H9 (cell line): ENCODE measurements around the gene OR10H2. TPM values are rescaled to one million over a fixed set of nuclear protein-coding genes. Genes with fewer than 3 reads are reported as not detected.

ENCODE experiments used
- DNase-seq: peaks from one replicate; pipeline ENCODE4 v3.0.0-alpha.2; 2017
- H2AFZ ChIP-seq: one replicate; pipeline ENCODE4 v1.6.1; 2013; ENCODE audit warnings: mild to moderate bottlenecking, low read length, control low read depth, moderate library complexity
- H2AK5ac ChIP-seq: 2 replicates; pipeline ENCODE4 v1.6.1; 2013; ENCODE audit warnings: low read length, control low read depth, mixed read lengths; ENCODE audit not compliant: insufficient read length
- H2BK120ac ChIP-seq: one replicate; pipeline ENCODE4 v1.6.1; 2013; ENCODE audit warnings: low read depth, mild to moderate bottlenecking, low read length, control low read depth, inconsistent platforms; ENCODE audit not compliant: poor library complexity, severe bottlenecking
- H2BK12ac ChIP-seq: 2 replicates; pipeline ENCODE4 v1.6.1; 2013; ENCODE audit warnings: low read length, control low read depth, mixed read lengths, low read depth; ENCODE audit not compliant: insufficient read length
- H2BK15ac ChIP-seq: 2 replicates; pipeline ENCODE4 v1.6.1; 2013; ENCODE audit warnings: low read depth, low read length, control low read depth
- H2BK20ac ChIP-seq: one replicate; pipeline ENCODE4 v1.6.1; 2013; ENCODE audit warnings: low read depth, mild to moderate bottlenecking, low read length, control low read depth, inconsistent platforms; ENCODE audit not compliant: poor library complexity, severe bottlenecking
- H2BK5ac ChIP-seq: 2 replicates; pipeline ENCODE4 v1.6.1; 2013; ENCODE audit warnings: low read length, control low read depth, mixed read lengths; ENCODE audit not compliant: insufficient read length
- H3K14ac ChIP-seq: 2 replicates; pipeline ENCODE4 v1.6.1; 2013; ENCODE audit warnings: low read length, control low read depth; ENCODE audit not compliant: insufficient read depth
- H3K18ac ChIP-seq: 2 replicates; pipeline ENCODE4 v1.6.1; 2013; ENCODE audit warnings: low read depth, mild to moderate bottlenecking, mixed read lengths, low read length, control low read depth; ENCODE audit not compliant: insufficient read length
- H3K23ac ChIP-seq: 2 replicates; pipeline ENCODE4 v1.6.1; 2013; ENCODE audit warnings: low read length, control low read depth, mixed read lengths, low read depth; ENCODE audit not compliant: insufficient read length
- H3K23me2 ChIP-seq: 2 replicates; pipeline ENCODE4 v1.6.1; 2013; ENCODE audit warnings: low read depth, mild to moderate bottlenecking, mixed read lengths, low read length, control low read depth; ENCODE audit not compliant: insufficient read length, poor library complexity, severe bottlenecking
- H3K27ac ChIP-seq: 2 replicates; pipeline ENCODE4 v1.5.1; 2013; ENCODE audit warnings: low read length, control low read depth, mixed read lengths, low read depth; ENCODE audit not compliant: insufficient read length
- H3K27me3 ChIP-seq: 2 replicates; pipeline ENCODE4 v1.6.1; 2013; ENCODE audit warnings: low read length, control low read depth, inconsistent platforms; ENCODE audit not compliant: insufficient read depth
- H3K4ac ChIP-seq: 2 replicates; pipeline ENCODE4 v1.6.1; 2013; ENCODE audit warnings: low read depth, mild to moderate bottlenecking, control low read depth, inconsistent platforms, low read length, moderate library complexity
- H3K4me1 ChIP-seq: 2 replicates; pipeline ENCODE4 v1.6.1; 2013; ENCODE audit warnings: low read length, control low read depth, inconsistent platforms; ENCODE audit not compliant: insufficient read depth
- H3K4me2 ChIP-seq: 2 replicates; pipeline ENCODE4 v1.6.1; 2013; ENCODE audit warnings: low read length, control low read depth, mixed read lengths; ENCODE audit not compliant: insufficient read length, insufficient read depth
- H3K56ac ChIP-seq: 2 replicates; pipeline ENCODE4 v1.6.1; 2013; ENCODE audit warnings: low read depth, mild to moderate bottlenecking, mixed read lengths, low read length, control low read depth; ENCODE audit not compliant: insufficient read length
- H3K79me1 ChIP-seq: 2 replicates; pipeline ENCODE4 v1.6.1; 2013; ENCODE audit warnings: low read depth, mild to moderate bottlenecking, moderate library complexity, low read length, control low read depth, inconsistent platforms; ENCODE audit not compliant: insufficient read depth, poor library complexity, severe bottlenecking
- H3K79me2 ChIP-seq: 2 replicates; pipeline ENCODE4 v1.6.1; 2013; ENCODE audit warnings: low read length, control low read depth, inconsistent platforms; ENCODE audit not compliant: insufficient read depth
- H3K9ac ChIP-seq: 2 replicates; pipeline ENCODE4 v1.6.1; 2013; ENCODE audit warnings: low read length, control low read depth, mixed read lengths; ENCODE audit not compliant: insufficient read length; ENCODE audit errors: extremely low read depth
- H3K9me3 ChIP-seq: one replicate; pipeline ENCODE4 v1.6.1; 2013; ENCODE audit warnings: low read depth, low read length, inconsistent platforms; ENCODE audit not compliant: control insufficient read depth
- H3T11ph ChIP-seq: one replicate; pipeline ENCODE4 v1.6.1; 2013; ENCODE audit warnings: mild to moderate bottlenecking, low read length, control low read depth, inconsistent platforms
- H4K20me1 ChIP-seq: one replicate; pipeline ENCODE4 v1.6.1; 2013; ENCODE audit not compliant: control insufficient read depth, insufficient read length, insufficient read depth
- H4K5ac ChIP-seq: 2 replicates; pipeline ENCODE4 v1.6.1; 2013; ENCODE audit warnings: low read depth, mild to moderate bottlenecking, mixed read lengths, low read length, control low read depth; ENCODE audit not compliant: insufficient read length
- H4K8ac ChIP-seq: replicated peaks from 2 replicates; pipeline ENCODE4 v1.6.1; 2013; ENCODE audit warnings: low read length, control low read depth, mixed read lengths, low read depth; ENCODE audit not compliant: insufficient read length
- H4K91ac ChIP-seq: 2 replicates; pipeline ENCODE4 v1.6.1; 2013; ENCODE audit warnings: low read depth, mild to moderate bottlenecking, moderate library complexity, mixed read lengths, low read length, control low read depth; ENCODE audit not compliant: insufficient read length
- H3K27ac Mint-ChIP-seq, 3 experiments: 2 replicates in 2 of 3; 3 replicates in 1 of 3; pipeline ENCODE4 v1.8.0; 2020 to 2021; ENCODE audit warnings: mixed read lengths in 3 of 3, mild to moderate bottlenecking in 1 of 3, moderate library complexity in 1 of 3
- H3K27me3 Mint-ChIP-seq: 2 replicates; pipeline ENCODE4 v1.8.0; 2021; ENCODE audit warnings: low read depth, mild to moderate bottlenecking, moderate library complexity, mixed read lengths
- H3K36me3 Mint-ChIP-seq, 3 experiments: 2 replicates in 2 of 3; 3 replicates in 1 of 3; pipeline ENCODE4 v1.8.0; 2020 to 2021; ENCODE audit warnings: low read depth in 3 of 3, mixed read lengths in 3 of 3; ENCODE audit not compliant: insufficient read depth in 1 of 3
- H3K4me1 Mint-ChIP-seq, 2 experiments: 2 replicates each; pipeline ENCODE4 v1.8.0; 2020; ENCODE audit warnings: mixed read lengths in 2 of 2
- H3K4me3 Mint-ChIP-seq, 2 experiments: 2 replicates in 1 of 2; 3 replicates in 1 of 2; pipeline ENCODE4 v1.8.0; 2020 to 2021; ENCODE audit warnings: mild to moderate bottlenecking in 2 of 2, mixed read lengths in 2 of 2, moderate library complexity in 1 of 2
- H3K9me3 Mint-ChIP-seq, 2 experiments: 2 replicates in 1 of 2; 3 replicates in 1 of 2; pipeline ENCODE4 v1.8.0; 2020; ENCODE audit warnings: mild to moderate bottlenecking in 2 of 2, mixed read lengths in 2 of 2, moderate library complexity in 1 of 2
- WGBS: extraction: QIAGEN DNeasy Blood & Tissue Kit; methylation state at CpG from one replicate; pipeline ENCODE4 v1.1.7; 2013; ENCODE audit warnings: missing lambda C conversion rate, low lambda C conversion rate, mixed read lengths; ENCODE audit not compliant: insufficient read length; ENCODE audit errors: extremely low coverage; 5-methylcytosine and 5-hydroxymethylcytosine counted together
- total RNA-seq: library from RNA; stranded (reverse); gene quantifications from 2 replicates; pipeline ENCODE4 v1.2.1, GENCODE V29; 2021
- TF ChIP-seq, protein P1 (sequence below): fragments of 200-600 bp; sonication (generic); conservative IDR thresholded peaks from 3 replicates; pipeline ENCODE4 v1.8.0; 2021; ENCODE audit warnings: antibody characterized with exemption, mild to moderate bottlenecking

Gene OR10H2
- total RNA-seq, 1 experiment from 2014 or later, result not detected

GRCh38 chr19:15717809-15718208 lies 10.0 kb upstream of the OR10H2 start:
- no peak overlapping the region for H2BK12ac ChIP-seq
- H4K8ac ChIP-seq, result no peak overlapping the region
- H3K4me1 ChIP-seq, result no peaks in the 10 kb centered on the region
- no peak overlapping the region for H3K27ac ChIP-seq
- Mint-ChIP-seq H3K4me3 (no peak overlapping the region), H3K36me3 (peaks cover 9 to 24% (median 10%) of the 10 kb centered on the region in 3 experiments; a peak in 6 of 7 replicates), H3K9me3 (peaks cover 89% of the 10 kb centered on the region in 2 experiments), H3K4me1 (no peaks in the 10 kb centered on the region), H3K27ac (no peak overlapping the region), H3K27me3 (peaks cover 3% of the 10 kb centered on the region)
- H3K14ac ChIP-seq, result no peak overlapping the region
- WGBS, result no CpG with 5 or more reads among the region's 6 CpGs
- no peak for DNase-seq
- H3K9me3 ChIP-seq, result peaks cover 82% of the 10 kb centered on the region
- no peak overlapping the region for H3K56ac ChIP-seq
- H3K79me2 ChIP-seq, result no peaks in the 10 kb centered on the region
- no peak overlapping the region for H2BK5ac ChIP-seq
- no peak overlapping the region for H2BK20ac ChIP-seq
- H2BK15ac ChIP-seq, result no peak overlapping the region
- H4K5ac ChIP-seq, result no peak overlapping the region
- H3K18ac ChIP-seq, result no peak overlapping the region
- no peak overlapping the region for H3K4ac ChIP-seq
- no peak overlapping the region for H4K91ac ChIP-seq
- H3K4me2 ChIP-seq, result no peak overlapping the region
- no peaks in the 10 kb centered on the region for H3K23me2 ChIP-seq
- no peak overlapping the region for H3K9ac ChIP-seq
- H3K27me3 ChIP-seq, result no peaks in the 10 kb centered on the region
- H4K20me1 ChIP-seq, result no peaks in the 10 kb centered on the region
- H2BK120ac ChIP-seq, result no peak overlapping the region
- no peak overlapping the region for H3T11ph ChIP-seq
- no peak overlapping the region for H2AFZ ChIP-seq
- no peak overlapping the region for H3K23ac ChIP-seq
- no peaks in the 10 kb centered on the region for H3K79me1 ChIP-seq
- no peak overlapping the region for H2AK5ac ChIP-seq
- TF ChIP-seq, protein P1, sequence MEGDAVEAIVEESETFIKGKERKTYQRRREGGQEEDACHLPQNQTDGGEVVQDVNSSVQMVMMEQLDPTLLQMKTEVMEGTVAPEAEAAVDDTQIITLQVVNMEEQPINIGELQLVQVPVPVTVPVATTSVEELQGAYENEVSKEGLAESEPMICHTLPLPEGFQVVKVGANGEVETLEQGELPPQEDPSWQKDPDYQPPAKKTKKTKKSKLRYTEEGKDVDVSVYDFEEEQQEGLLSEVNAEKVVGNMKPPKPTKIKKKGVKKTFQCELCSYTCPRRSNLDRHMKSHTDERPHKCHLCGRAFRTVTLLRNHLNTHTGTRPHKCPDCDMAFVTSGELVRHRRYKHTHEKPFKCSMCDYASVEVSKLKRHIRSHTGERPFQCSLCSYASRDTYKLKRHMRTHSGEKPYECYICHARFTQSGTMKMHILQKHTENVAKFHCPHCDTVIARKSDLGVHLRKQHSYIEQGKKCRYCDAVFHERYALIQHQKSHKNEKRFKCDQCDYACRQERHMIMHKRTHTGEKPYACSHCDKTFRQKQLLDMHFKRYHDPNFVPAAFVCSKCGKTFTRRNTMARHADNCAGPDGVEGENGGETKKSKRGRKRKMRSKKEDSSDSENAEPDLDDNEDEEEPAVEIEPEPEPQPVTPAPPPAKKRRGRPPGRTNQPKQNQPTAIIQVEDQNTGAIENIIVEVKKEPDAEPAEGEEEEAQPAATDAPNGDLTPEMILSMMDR, result no peak
